GM18909 (cell line): Measurements from ENCODE around the gene COASY.

ENCODE experiments used
- ATAC-seq: cut with Tn5 transposase; IDR thresholded peaks from one replicate; pipeline ENCODE4 v1.9.1; 2021; ENCODE audit warnings: mild to moderate bottlenecking; ENCODE audit not compliant: unreplicated experiment, poor library complexity

The COASY gene

GRCh38 chr17:42561897-42562387 lies at the start of gene COASY:
Gene COASY, plus strand, starts transcription at chr17:42562148. Its CDS starts 475 bp downstream, at chr17:42562623.
- no peak for ATAC-seq

GRCh38 chr17:42512246-42512645 lies 49.7 kb upstream of the COASY start:
- no peak for ATAC-seq

GRCh38 chr17:42512733-42513251 lies 49.2 kb upstream of the COASY start:
- ATAC-seq, result no peak

GRCh38 chr17:42513686-42514085 lies 48.3 kb upstream of the COASY start:
- no peak for ATAC-seq

- ATAC-seq, result no peak
These were observed 47.7 kb upstream of the COASY start for GRCh38 chr17:42514279-42514678.

- no peak for ATAC-seq
These were observed 47.1 kb upstream of the COASY start for GRCh38 chr17:42514867-42515266.

- ATAC-seq, result no peak
These were observed 44.4 kb upstream of the COASY start for GRCh38 chr17:42517516-42517915.

DNA sequence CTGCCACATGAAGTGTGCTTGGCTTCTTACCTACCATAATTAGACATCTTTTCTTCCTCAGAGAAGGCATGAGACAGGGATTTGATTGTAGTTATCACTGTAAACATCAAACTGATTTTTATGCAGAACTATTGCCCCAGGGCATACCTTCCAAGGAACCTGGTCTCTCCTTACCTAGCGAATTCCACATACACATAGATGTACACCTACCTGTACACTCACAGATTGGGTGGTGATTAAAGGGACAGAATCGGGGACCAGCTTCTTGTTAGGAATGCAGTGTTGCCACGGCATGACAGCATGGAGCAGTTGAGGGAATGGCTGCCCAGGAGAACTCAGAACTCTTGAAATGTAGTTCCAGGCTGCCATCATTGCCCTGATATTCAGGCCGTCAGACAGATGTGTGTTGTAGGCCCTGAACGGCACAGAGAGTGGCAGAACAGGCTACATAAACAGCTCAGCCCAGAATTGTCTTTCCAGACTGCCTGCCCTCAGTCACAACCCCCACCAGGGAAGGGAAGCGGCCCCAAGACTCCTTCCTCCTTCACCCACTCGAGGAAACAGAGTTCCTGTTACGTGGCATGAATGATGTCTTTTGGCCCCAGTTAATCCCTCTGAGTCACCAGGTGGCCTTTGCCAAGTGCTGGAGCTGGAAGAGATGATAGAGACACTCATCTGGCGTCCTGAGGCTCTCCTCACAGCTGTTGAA lies 43.7 kb upstream of the COASY start:
- ATAC-seq, result no peak

DNA sequence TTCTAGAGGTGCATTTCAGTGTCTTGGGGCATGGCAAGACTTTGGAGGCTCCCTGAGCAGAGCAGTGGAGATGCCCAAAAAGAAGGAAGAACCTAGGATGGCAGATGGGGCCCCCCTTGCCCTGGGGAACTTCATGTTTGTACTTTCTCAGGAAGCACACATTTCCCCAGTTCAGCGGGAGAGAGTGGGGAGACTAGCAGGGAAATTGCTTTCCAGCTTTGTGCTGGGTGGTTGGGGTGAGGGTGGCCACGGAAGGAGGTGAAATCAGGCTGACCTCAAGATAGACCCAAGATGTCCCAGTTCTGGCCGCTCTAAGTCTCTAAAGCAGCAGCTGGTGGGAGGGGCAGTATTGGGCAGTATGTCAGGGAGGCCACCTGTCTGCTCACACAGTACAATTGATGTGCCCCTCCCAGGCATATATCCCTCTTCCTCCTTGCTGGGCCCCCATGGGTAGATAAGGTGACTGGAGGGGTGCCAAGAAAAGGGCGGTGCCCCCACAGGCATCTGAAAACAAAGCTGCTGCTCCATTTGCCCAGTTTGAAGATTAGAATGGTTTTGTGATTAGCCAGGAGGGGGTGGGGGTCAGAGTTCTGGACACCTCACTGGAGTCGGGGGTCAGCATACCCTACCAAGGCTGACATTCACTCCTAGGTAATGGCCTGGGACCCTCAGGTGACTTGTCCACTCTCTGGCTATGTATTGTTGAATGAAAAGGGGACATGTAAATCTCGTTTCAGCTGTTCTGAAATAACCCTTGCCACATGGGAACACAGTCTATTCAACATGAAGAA lies 43.0 kb upstream of the COASY start:
- ATAC-seq, result no peak

DNA sequence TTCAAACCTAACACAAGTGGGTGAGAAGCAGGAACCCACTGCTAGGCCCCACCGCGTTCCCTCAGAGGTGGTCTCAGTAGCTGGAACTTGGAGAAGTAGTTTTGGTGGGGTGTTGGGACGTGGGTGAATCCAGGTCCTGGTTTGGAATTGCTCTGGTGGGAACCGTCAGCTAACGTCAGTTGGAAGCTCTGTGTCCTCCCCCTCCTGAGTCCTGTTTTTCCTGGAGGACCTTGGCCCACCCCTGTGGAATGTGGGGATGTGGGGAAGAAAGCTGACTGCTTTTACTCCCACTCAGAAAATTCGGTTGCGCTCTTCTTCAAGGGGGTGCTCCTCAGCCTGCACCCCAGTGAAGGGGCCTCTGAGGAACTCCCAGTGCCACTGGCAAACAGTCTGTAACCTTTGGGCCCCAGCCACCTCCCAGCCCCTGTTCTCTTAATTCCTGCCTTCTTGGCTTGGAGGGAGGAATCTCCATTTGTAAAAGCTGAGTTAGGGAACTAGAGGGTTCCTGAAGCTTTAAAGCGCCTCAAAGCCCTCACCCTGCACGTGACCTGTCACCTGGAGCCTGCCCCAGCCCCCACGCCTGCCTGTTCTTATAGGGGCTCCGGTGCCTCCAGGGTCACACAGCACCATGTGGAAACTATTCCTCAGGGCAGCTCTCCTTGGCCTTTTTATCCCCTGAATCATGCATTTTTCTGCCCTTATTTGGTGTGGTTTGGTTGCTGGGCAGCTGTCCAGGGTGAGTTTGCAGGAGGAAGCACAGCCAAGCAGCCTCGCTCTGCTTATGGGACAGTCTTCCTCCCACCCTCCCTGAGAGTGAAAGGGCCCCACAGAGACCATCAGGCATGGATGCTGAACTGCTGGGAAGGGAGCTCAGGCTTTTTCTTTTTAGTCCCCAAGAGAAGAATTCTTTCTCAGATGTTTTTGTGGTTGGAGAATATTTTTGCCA lies 42.1 kb upstream of the COASY start:
- no peak for ATAC-seq

- ATAC-seq, result no peak
These were observed 41.4 kb upstream of the COASY start for GRCh38 chr17:42520540-42520951.

DNA sequence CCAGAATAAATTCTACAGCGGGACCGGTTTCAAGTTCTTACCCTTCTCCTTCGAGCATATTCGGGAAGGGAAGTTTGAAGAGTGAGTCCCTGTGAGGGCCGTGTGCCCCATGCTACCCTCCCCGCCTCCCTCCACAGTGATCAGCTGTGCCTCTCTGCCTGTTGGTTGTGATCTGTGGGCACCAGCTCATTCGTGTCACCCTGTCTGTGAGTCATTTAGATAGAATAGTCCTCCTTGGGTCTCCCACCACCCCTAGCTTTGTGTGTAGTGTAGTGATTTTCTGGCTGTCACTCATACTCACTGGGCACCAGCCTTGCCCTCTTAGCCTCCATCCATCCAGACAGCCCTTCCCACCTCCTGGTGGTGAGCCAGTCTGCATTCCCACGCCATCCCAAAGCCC lies 40.9 kb upstream of the COASY start:
- no peak for ATAC-seq

DNA sequence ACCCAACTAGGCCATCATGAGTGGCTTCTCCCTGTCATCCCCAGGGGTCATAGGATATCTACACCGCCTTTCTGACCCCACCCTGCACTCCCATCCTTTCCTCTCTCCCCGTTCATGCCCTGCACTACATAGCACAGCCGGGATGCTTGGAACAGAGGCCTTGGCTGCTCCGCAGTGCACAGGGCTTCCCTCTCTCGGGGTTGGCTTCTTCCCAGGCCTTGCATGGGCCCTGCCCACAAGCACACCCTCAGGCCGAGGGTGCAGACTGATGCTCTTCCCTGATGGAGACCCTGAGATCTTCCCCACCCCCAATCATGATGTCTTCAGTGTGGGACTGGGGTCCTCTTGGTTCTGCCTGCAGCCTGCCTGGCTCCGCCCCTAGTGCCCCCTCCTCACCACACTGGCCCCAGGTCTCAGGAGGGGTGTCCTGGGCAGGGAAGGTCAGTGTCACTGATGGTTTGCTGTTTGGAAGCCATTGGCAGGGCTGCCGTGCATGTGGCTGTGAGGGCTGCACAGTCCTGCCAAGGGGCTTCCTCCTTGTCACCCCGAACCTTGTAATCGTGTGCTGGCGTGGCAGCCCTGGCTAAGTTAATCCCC lies 40.2 kb upstream of the COASY start:
- ATAC-seq, result no peak

- no peak for ATAC-seq
These were observed 39.6 kb upstream of the COASY start for GRCh38 chr17:42522263-42522790.

GRCh38 chr17:42522798-42523278 lies 39.1 kb upstream of the COASY start:
- ATAC-seq, result no peak

DNA sequence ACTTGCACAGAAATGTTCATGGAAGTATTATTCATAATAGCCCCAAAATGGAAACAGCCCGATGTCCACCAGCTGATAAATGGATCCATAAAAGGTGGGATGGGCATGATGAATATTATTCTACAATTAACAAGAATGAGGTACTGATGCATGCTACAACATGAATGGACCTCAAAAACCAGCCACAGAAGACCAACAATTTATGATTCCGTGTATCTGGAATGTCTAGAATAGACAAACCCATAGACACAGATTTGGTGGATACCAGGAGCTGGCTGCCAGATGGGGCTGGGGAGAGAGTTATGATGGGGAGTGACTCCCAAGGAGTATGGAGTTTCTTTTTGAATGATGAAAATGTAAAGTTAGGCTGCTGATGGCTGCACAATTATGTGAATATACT lies 36.7 kb upstream of the COASY start:
- ATAC-seq, result no peak

DNA sequence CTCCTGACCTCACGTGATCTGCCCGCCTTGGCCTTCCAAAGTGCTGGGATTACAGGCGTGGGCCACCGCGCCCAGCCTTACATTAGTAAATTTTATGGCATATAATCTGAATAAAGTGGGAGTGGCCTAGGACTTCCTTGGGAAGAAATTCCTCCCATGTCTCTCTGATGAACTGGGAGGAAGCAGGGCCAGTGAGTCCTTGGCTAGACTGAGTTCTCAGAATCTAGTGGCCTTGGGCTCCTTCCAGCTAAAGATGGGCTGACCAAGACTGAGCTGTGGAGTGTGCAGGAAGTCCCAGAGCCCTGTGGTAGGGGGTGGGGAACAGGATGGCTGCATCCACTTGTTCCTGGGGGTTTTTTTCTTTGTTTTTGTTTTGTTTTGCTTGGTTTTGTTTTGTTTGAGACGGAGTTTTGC lies 35.9 kb upstream of the COASY start:
- no peak for ATAC-seq

DNA sequence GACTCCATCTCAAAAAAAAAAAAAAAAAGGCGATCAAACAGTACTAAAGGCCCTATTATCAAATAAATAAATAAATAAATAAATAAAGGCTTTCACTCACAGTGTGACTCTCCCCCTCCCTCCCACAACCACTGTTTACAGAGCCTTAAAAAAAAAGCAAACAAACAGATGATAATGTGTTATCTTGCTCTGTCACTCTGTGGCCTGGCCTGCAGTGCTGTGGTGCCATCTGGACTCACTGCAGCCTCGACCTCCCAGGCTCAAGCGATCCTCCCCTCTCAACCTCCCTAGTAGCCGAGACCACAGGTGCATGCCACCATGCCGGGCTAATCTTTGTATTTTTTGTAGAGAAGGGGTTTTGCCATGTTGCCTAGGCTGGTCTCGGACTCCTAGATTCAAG lies 34.0 kb upstream of the COASY start:
- ATAC-seq, result no peak

- no peak for ATAC-seq
These were observed 32.9 kb upstream of the COASY start for GRCh38 chr17:42529061-42529460.
